Endothelial cell (in vitro differentiated cells): ENCODE data around the gene ELK3. TPM values are rescaled to one million over a fixed set of nuclear protein-coding genes. Genes with fewer than 3 reads are reported as not detected.

Source experiments
- DNase-seq: peaks from one replicate; pipeline ENCODE4 v3.0.0; 2021; ENCODE audit warnings: low spot score
- H3K27ac Mint-ChIP-seq: one replicate; pipeline ENCODE4 v1.8.0; 2021; ENCODE audit warnings: mixed read lengths, inconsistent platforms; ENCODE audit not compliant: unreplicated experiment
- H3K27me3 Mint-ChIP-seq: one replicate; pipeline ENCODE4 v1.8.0; 2021; ENCODE audit warnings: mild to moderate bottlenecking, moderate library complexity, mixed read lengths, inconsistent platforms; ENCODE audit not compliant: unreplicated experiment
- H3K36me3 Mint-ChIP-seq: one replicate; pipeline ENCODE4 v1.8.0; 2021; ENCODE audit warnings: mild to moderate bottlenecking, low read depth, mixed read lengths, inconsistent platforms; ENCODE audit not compliant: unreplicated experiment
- H3K4me1 Mint-ChIP-seq: one replicate; pipeline ENCODE4 v1.8.0; 2021; ENCODE audit warnings: mild to moderate bottlenecking, mixed read lengths, inconsistent platforms; ENCODE audit not compliant: unreplicated experiment
- H3K4me3 Mint-ChIP-seq: one replicate; pipeline ENCODE4 v1.8.0; 2021; ENCODE audit warnings: mild to moderate bottlenecking, mixed read lengths, inconsistent platforms; ENCODE audit not compliant: unreplicated experiment
- H3K9me3 Mint-ChIP-seq: one replicate; pipeline ENCODE4 v1.8.0; 2021; ENCODE audit warnings: mixed read lengths, inconsistent platforms; ENCODE audit not compliant: unreplicated experiment
- CTCF ChIP-seq: fragments of 200-600 bp; sonication (generic); IDR thresholded peaks from one replicate; pipeline ENCODE4 v1.5.0; 2021; ENCODE audit warnings: antibody characterized with exemption; ENCODE audit not compliant: unreplicated experiment
- total RNA-seq: library from RNA; stranded (reverse); fragmentation: NEBNext Ultra II Directional; extraction: Animal tissue kit (Norgen Biotek cat#: 25700); gene quantifications from one replicate; pipeline ENCODE4 v1.2.1, GENCODE V29; 2021; ENCODE audit not compliant: unreplicated experiment

The ELK3 gene
- total RNA-seq, 1 donor from 2014 or later, result 294 TPM

- no peaks in the 10 kb centered on the region for H3K9me3 Mint-ChIP-seq
- H3K27ac Mint-ChIP-seq, result peak overlapping the region; percentile 3
- H3K36me3 Mint-ChIP-seq, result peaks cover 6% of the 10 kb centered on the region
- no peak for TF ChIP-seq CTCF
- H3K27me3 Mint-ChIP-seq, result no peaks in the 10 kb centered on the region
- H3K4me1 Mint-ChIP-seq, result peaks cover 31% of the 10 kb centered on the region
- DNase-seq, result no peak
- H3K4me3 Mint-ChIP-seq, result no peak overlapping the region
Measured at GRCh38 chr12:96153131-96153725, 40.9 kb upstream of the ELK3 start.

- H3K4me1 Mint-ChIP-seq, result peaks cover 28% of the 10 kb centered on the region
Measured at GRCh38 chr12:96155181-96155580, 39.0 kb upstream of the ELK3 start.

GRCh38 chr12:96155781-96156180 lies 38.4 kb upstream of the ELK3 start:
- peaks cover 6% of the 10 kb centered on the region for H3K36me3 Mint-ChIP-seq

More at GRCh38 chr12:96155181-96155580, 39.0 kb upstream of the ELK3 start:
- H3K27ac Mint-ChIP-seq, result no peak overlapping the region
- H3K9me3 Mint-ChIP-seq, result no peaks in the 10 kb centered on the region
- H3K4me3 Mint-ChIP-seq, result no peak overlapping the region
- no peaks in the 10 kb centered on the region for H3K27me3 Mint-ChIP-seq
- H3K36me3 Mint-ChIP-seq, result peaks cover 6% of the 10 kb centered on the region
- TF ChIP-seq CTCF, result no peak
- no peak for DNase-seq

GRCh38 chr12:96156211-96156610 lies 38.0 kb upstream of the ELK3 start:
- no peak for TF ChIP-seq CTCF
- no peak for DNase-seq
- peaks cover 6% of the 10 kb centered on the region for H3K36me3 Mint-ChIP-seq
- peaks cover 27% of the 10 kb centered on the region for H3K4me1 Mint-ChIP-seq
- no peaks in the 10 kb centered on the region for H3K9me3 Mint-ChIP-seq
- H3K27ac Mint-ChIP-seq, result no peak overlapping the region
- H3K27me3 Mint-ChIP-seq, result no peaks in the 10 kb centered on the region
- no peak overlapping the region for H3K4me3 Mint-ChIP-seq

More at GRCh38 chr12:96155781-96156180, 38.4 kb upstream of the ELK3 start:
- peaks cover 25% of the 10 kb centered on the region for H3K4me1 Mint-ChIP-seq
- H3K9me3 Mint-ChIP-seq, result no peaks in the 10 kb centered on the region
- no peak for DNase-seq
- no peaks in the 10 kb centered on the region for H3K27me3 Mint-ChIP-seq
- no peak overlapping the region for H3K27ac Mint-ChIP-seq
- H3K4me3 Mint-ChIP-seq, result no peak overlapping the region
- TF ChIP-seq CTCF, result no peak

- TF ChIP-seq CTCF, result no peak
- Mint-ChIP-seq H3K27me3 (peaks cover 2% of the 10 kb centered on the region), H3K4me3 (no peak overlapping the region), H3K9me3 (no peaks in the 10 kb centered on the region), H3K36me3 (peaks cover 6% of the 10 kb centered on the region), H3K4me1 (peaks cover 28% of the 10 kb centered on the region), H3K27ac (no peak overlapping the region)
- DNase-seq, result no peak
Measured at GRCh38 chr12:96157427-96157826, 36.7 kb upstream of the ELK3 start.
